CD4-positive, CD25-positive, alpha-beta regulatory T cell (primary cell): ENCODE results near the gene RPL35. TPM values are rescaled to one million over a fixed set of nuclear protein-coding genes. Genes with fewer than 3 reads are reported as not detected.

Experiments
- ATAC-seq, 2 donors: fragments of 150-1000 bp; cut with Tn5 transposase; one replicate each; pipeline ENCODE4 v1.10.0; 2021; ENCODE audit warnings: low read depth in 2 of 2, moderate number of reproducible peaks in 2 of 2, moderate library complexity in 1 of 2
- DNase-seq, 3 donors: peaks; one replicate each; pipeline versions ENCODE4 v3.0.0 to v3.0.0-alpha.2; 2012 to 2022; ENCODE audit warnings: mixed read lengths in 1 of 3
- H3K27ac ChIP-seq: one replicate; pipeline ENCODE4 v1.7.0; 2013; ENCODE audit warnings: mild to moderate bottlenecking, low read length; ENCODE audit not compliant: insufficient read depth, poor library complexity, severe bottlenecking
- H3K27me3 ChIP-seq: one replicate; pipeline ENCODE4 v1.7.0; 2013; ENCODE audit warnings: low read length; ENCODE audit not compliant: control insufficient read depth, insufficient read depth
- H3K36me3 ChIP-seq: one replicate; pipeline ENCODE4 v1.7.0; 2013; ENCODE audit warnings: mild to moderate bottlenecking, low read length, moderate library complexity; ENCODE audit not compliant: control insufficient read depth, insufficient read depth
- H3K4me1 ChIP-seq: 2 replicates; pipeline ENCODE4 v1.7.0; 2013; ENCODE audit warnings: mild to moderate bottlenecking, low read length; ENCODE audit not compliant: insufficient read depth, control insufficient read depth, poor library complexity, severe bottlenecking
- H3K4me3 ChIP-seq: one replicate; pipeline ENCODE4 v1.7.0; 2013; ENCODE audit warnings: low read depth, mild to moderate bottlenecking, low read length, moderate library complexity
- H3K9me3 ChIP-seq, 2 experiments: 1 replicate in 1 of 2; 2 replicates in 1 of 2; pipeline ENCODE4 v1.7.0; 2013; ENCODE audit warnings: low read length in 2 of 2, mild to moderate bottlenecking in 1 of 2, moderate library complexity in 1 of 2; ENCODE audit not compliant: control insufficient read depth in 2 of 2
- H3K27ac Mint-ChIP-seq, 3 donors: one replicate each; pipeline ENCODE4 v1.8.0; 2020 to 2022; ENCODE audit warnings: mild to moderate bottlenecking in 3 of 3, mixed read lengths in 3 of 3, moderate library complexity in 2 of 3
- H3K27me3 Mint-ChIP-seq: one replicate; pipeline ENCODE4 v1.8.0; 2022; ENCODE audit warnings: mild to moderate bottlenecking, mixed read lengths
- H3K36me3 Mint-ChIP-seq: one replicate; pipeline ENCODE4 v1.8.0; 2020; ENCODE audit warnings: mixed read lengths
- H3K4me1 Mint-ChIP-seq, 4 donors: one replicate each; pipeline ENCODE4 v1.8.0; 2020 to 2022; ENCODE audit warnings: mixed read lengths in 4 of 4, mild to moderate bottlenecking in 1 of 4
- H3K4me3 Mint-ChIP-seq, 4 donors: one replicate each; pipeline ENCODE4 v1.8.0; 2020 to 2022; ENCODE audit warnings: mild to moderate bottlenecking in 4 of 4, mixed read lengths in 4 of 4, moderate library complexity in 3 of 4
- H3K9me3 Mint-ChIP-seq, 7 donors: one replicate each; pipeline ENCODE4 v1.8.0; 2020 to 2022; ENCODE audit warnings: mixed read lengths in 7 of 7, mild to moderate bottlenecking in 3 of 7, moderate library complexity in 2 of 7
- polyA plus RNA-seq, 4 donors: library from polyadenylated mRNA; unstranded; fragments of 300-500 nt; fragmentation: Illumina TruSeq; gene quantifications; one replicate each; pipeline ENCODE4 v1.2.3, GENCODE V29; 2021
- total RNA-seq: library from RNA; stranded (reverse); gene quantifications from one replicate; pipeline ENCODE4 v1.2.3, GENCODE V29; 2022

Gene RPL35
- total and polyA plus RNA-seq, 5 donors from 2014 or later = 1,242 to 2,085 (median 1,792) TPM

- peaks cover 66% of the 10 kb centered on the region for H3K36me3 ChIP-seq
- Mint-ChIP-seq H3K27ac (peak overlapping the region in 2 of 3 donors; percentile 68 to 95), H3K9me3 (no peaks in the 10 kb centered on the region), H3K36me3 (peaks cover 32% of the 10 kb centered on the region), H3K27me3 (no peaks in the 10 kb centered on the region), H3K4me1 (peaks cover 11 to 61% (median 37%) of the 10 kb centered on the region in 4 donors), H3K4me3 (no peak overlapping the region)
- H3K27me3 ChIP-seq = no peaks in the 10 kb centered on the region
- DNase-seq = no peak
- H3K9me3 ChIP-seq = no peaks in the 10 kb centered on the region
- peaks cover 48% of the 10 kb centered on the region for H3K4me1 ChIP-seq
- H3K4me3 ChIP-seq = no peak overlapping the region
- no peak overlapping the region for H3K27ac ChIP-seq
- no peak for ATAC-seq
Measured at GRCh38 chr9:124873664-124874063, 11.9 kb upstream of the RPL35 start.

GRCh38 chr9:124871156-124871561 is 9.4 kb upstream of the RPL35 start:
- peaks cover 42% of the 10 kb centered on the region for H3K36me3 ChIP-seq
- H3K27me3 ChIP-seq = no peaks in the 10 kb centered on the region
- DNase-seq (no peak), ATAC-seq (no peak)
- peaks cover 59% of the 10 kb centered on the region for H3K4me1 ChIP-seq
- Mint-ChIP-seq H3K27ac (peak overlapping the region; percentile 81 to 95 (median 95)), H3K4me1 (peaks cover 15 to 68% (median 35%) of the 10 kb centered on the region in 4 donors), H3K4me3 (peak overlapping the region; percentile 95 to 99 (median 96)), H3K27me3 (no peaks in the 10 kb centered on the region), H3K36me3 (peaks cover 20% of the 10 kb centered on the region), H3K9me3 (no peaks in the 10 kb centered on the region)
- no peaks in the 10 kb centered on the region for H3K9me3 ChIP-seq
- H3K4me3 ChIP-seq = peak overlapping the region; percentile 91
- H3K27ac ChIP-seq = peak overlapping the region; percentile 94

GRCh38 chr9:124870723-124871122 is 9.0 kb upstream of the RPL35 start:
- Mint-ChIP-seq H3K27me3 (no peaks in the 10 kb centered on the region), H3K27ac (peak overlapping the region; percentile 95 to 99 (median 95)), H3K9me3 (no peaks in the 10 kb centered on the region), H3K4me3 (peak overlapping the region; percentile 95 to 99 (median 96)), H3K36me3 (peaks cover 20% of the 10 kb centered on the region), H3K4me1 (peaks cover 15 to 68% (median 35%) of the 10 kb centered on the region in 4 donors)
- Histone ChIP-seq H3K27ac (peak overlapping the region; percentile 94), H3K9me3 (no peaks in the 10 kb centered on the region), H3K4me3 (peak overlapping the region; percentile 91), H3K4me1 (peaks cover 59% of the 10 kb centered on the region), H3K36me3 (peaks cover 38% of the 10 kb centered on the region), H3K27me3 (no peaks in the 10 kb centered on the region)
- ATAC-seq (no peak), DNase-seq (no peak)

GRCh38 chr9:124869986-124870560 is 8.3 kb upstream of the RPL35 start:
- Histone ChIP-seq H3K27me3 (no peaks in the 10 kb centered on the region), H3K27ac (peak overlapping the region; percentile 94), H3K9me3 (no peaks in the 10 kb centered on the region), H3K4me1 (peaks cover 59% of the 10 kb centered on the region), H3K36me3 (peaks cover 31% of the 10 kb centered on the region), H3K4me3 (peak overlapping the region; percentile 91)
- ATAC-seq (peak; percentile 72), DNase-seq (peak; percentile 57 to 94 (median 76))
- Mint-ChIP-seq H3K36me3 (peaks cover 16% of the 10 kb centered on the region), H3K27me3 (no peaks in the 10 kb centered on the region), H3K4me3 (peak overlapping the region; percentile 95 to 99 (median 96)), H3K27ac (peak overlapping the region; percentile 95 to 99 (median 95)), H3K9me3 (no peaks in the 10 kb centered on the region), H3K4me1 (peaks cover 15 to 65% (median 35%) of the 10 kb centered on the region in 4 donors)

- ATAC-seq (peak; percentile 8 to 17), DNase-seq (peak; percentile 29 to 53 (median 38))
- H3K27ac ChIP-seq = peak overlapping the region; percentile 94
- peaks cover 59% of the 10 kb centered on the region for H3K4me1 ChIP-seq
- Mint-ChIP-seq H3K4me3 (peak overlapping the region; percentile 95 to 99 (median 96)), H3K4me1 (peaks cover 15 to 60% (median 33%) of the 10 kb centered on the region in 4 donors), H3K36me3 (peaks cover 10% of the 10 kb centered on the region), H3K27me3 (no peaks in the 10 kb centered on the region), H3K27ac (peak overlapping the region; percentile 95 to 99 (median 95)), H3K9me3 (no peaks in the 10 kb centered on the region)
- peak overlapping the region; percentile 91 for H3K4me3 ChIP-seq
- H3K9me3 ChIP-seq = no peaks in the 10 kb centered on the region
- H3K27me3 ChIP-seq = no peaks in the 10 kb centered on the region
- H3K36me3 ChIP-seq = peaks cover 26% of the 10 kb centered on the region
Measured at GRCh38 chr9:124869466-124869985, 7.8 kb upstream of the RPL35 start.

GRCh38 chr9:124868511-124869465 is 7.0 kb upstream of the RPL35 start:
- Histone ChIP-seq H3K27me3 (no peaks in the 10 kb centered on the region), H3K36me3 (peaks cover 19% of the 10 kb centered on the region), H3K4me1 (peaks cover 53% of the 10 kb centered on the region), H3K27ac (peak overlapping the region; percentile 94), H3K4me3 (peak overlapping the region; percentile 84), H3K9me3 (no peaks in the 10 kb centered on the region)
- DNase-seq (peak; percentile 87 to 92 (median 91)), ATAC-seq (peak; percentile 72 to 74)
- H3K27ac Mint-ChIP-seq = peak overlapping the region; percentile 88 to 96 (median 93)
- H3K4me3 Mint-ChIP-seq = peak overlapping the region; percentile 95 to 99 (median 96)
- H3K27me3 Mint-ChIP-seq = no peaks in the 10 kb centered on the region
- no peaks in the 10 kb centered on the region for H3K9me3 Mint-ChIP-seq
- peaks cover 15 to 55% (median 33%) of the 10 kb centered on the region in 4 donors for H3K4me1 Mint-ChIP-seq
- H3K36me3 Mint-ChIP-seq = peaks cover 7% of the 10 kb centered on the region

- ATAC-seq (no peak), DNase-seq (no peak)
- H3K27me3 Mint-ChIP-seq = no peaks in the 10 kb centered on the region
- peaks cover 19% of the 10 kb centered on the region for H3K36me3 Mint-ChIP-seq
- Histone ChIP-seq H3K9me3 (no peaks in the 10 kb centered on the region), H3K27me3 (no peaks in the 10 kb centered on the region), H3K4me1 (peaks cover 40% of the 10 kb centered on the region), H3K36me3 (peaks cover 21% of the 10 kb centered on the region), H3K4me3 (no peak overlapping the region), H3K27ac (no peak overlapping the region)
- H3K4me3 Mint-ChIP-seq = peak overlapping the region; percentile 67 to 98 (median 72)
- peak overlapping the region in 1 of 3 donors; percentile 65 for H3K27ac Mint-ChIP-seq
- no peaks in the 10 kb centered on the region for H3K9me3 Mint-ChIP-seq
- H3K4me1 Mint-ChIP-seq = peaks cover 11 to 53% (median 27%) of the 10 kb centered on the region in 4 donors
Measured at GRCh38 chr9:124863371-124863871, 1.7 kb upstream of the RPL35 start.
